BJ (cell line): ENCODE measurements around the gene PRKCD. TPM values are rescaled to one million over a fixed set of nuclear protein-coding genes. Genes with fewer than 3 reads are reported as not detected.

Experiments
- CTCF ChIA-PET: fragments of 350-600 bp; formaldehyde crosslinking; extraction: SDS; loops from one replicate; lab custom pipeline; 2021; ENCODE audit warnings: antibody characterized with exemption, inconsistent platforms; lab: Yijun Ruan, JAX
- POLR2A ChIA-PET: fragments of 300-600 bp; sonication (Branson Sonifier 250); formaldehyde crosslinking; extraction: SDS; loops from one replicate; lab custom pipeline; 2021; ENCODE audit warnings: antibody characterized with exemption; lab: Charles Lee
- DNase-seq: peaks from one replicate; pipeline ENCODE4 v3.0.0-alpha.2; 2011; ENCODE audit warnings: low read depth
- H3K27me3 ChIP-seq: 2 replicates; pipeline ENCODE4 v1.6.0; 2011; ENCODE audit warnings: low read length; ENCODE audit not compliant: control insufficient read depth, insufficient read depth
- H3K36me3 ChIP-seq: 2 replicates; pipeline ENCODE4 v1.5.1; 2011; ENCODE audit warnings: low read length; ENCODE audit not compliant: control insufficient read depth, insufficient read depth
- H3K4me3 ChIP-seq: 2 replicates; pipeline ENCODE4 v1.5.1; 2011; ENCODE audit warnings: low read depth, mild to moderate bottlenecking, control low read depth, low read length
- CTCF ChIP-seq: IDR thresholded peaks from 2 replicates; pipeline ENCODE4 v1.5.1; 2011; ENCODE audit warnings: low read depth, mild to moderate bottlenecking, control low read depth, inconsistent platforms, low read length, moderate library complexity; ENCODE audit not compliant: insufficient read depth
- polyA plus RNA-seq: library from polyadenylated mRNA; depleted of rRNA; stranded (reverse); fragments of >200 nt; gene quantifications from 2 replicates; pipeline ENCODE4 v1.2.3, GENCODE V29; 2011

Gene PRKCD
- polyA plus RNA-seq, 1 experiment: 33.5 TPM

DNA sequence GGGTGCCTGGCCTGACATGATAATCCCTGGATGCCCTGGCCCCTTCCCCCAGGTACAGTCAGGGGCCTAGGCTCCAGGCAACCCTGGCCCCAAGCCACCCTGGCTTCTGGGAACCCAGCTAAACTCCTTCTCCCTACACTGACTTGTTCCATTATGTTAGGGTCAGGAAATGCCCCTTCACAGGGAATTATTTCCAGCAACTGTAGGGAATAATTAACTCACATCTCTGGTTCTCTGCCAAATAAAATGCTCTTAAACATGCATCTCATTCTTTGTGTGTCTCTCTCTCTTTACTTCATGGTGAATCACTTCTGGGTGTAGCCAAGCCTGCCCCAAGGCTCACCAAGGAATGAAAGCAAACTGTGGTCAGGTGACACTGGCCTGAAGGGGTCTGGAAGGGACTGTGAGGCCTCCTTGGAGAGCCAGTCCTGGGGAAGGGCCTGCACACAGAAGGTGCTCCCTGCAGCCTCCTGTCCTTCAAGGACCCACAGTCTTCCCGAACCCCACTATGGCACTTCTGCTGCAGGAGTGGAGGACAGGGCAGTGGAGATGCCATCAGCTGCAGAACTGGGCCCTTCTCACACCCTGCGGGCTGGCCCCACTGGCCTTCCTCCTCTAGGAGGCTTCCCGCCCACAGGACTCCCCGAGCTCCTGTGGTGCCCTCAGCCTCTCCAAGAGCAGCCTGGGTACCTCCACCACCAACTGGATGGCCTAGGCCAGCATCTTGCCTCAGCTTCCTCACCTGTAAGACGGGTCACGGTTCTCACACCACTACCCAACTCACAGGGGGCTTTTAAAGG is 77.2 kb downstream of the PRKCD start:
- Histone ChIP-seq H3K36me3 (peaks cover 63% of the 10 kb centered on the region), H3K27me3 (no peaks in the 10 kb centered on the region), H3K4me3 (no peak overlapping the region)
- TF ChIP-seq CTCF: no peak
- DNase-seq: peak; percentile 94
- POLR2A ChIA-PET: no interaction called here
- CTCF ChIA-PET: interaction anchor here (1.5 kb wide), 1 partner anchor 42 kb away, joined by 4 read pairs; no protein-coding TSS in a partner anchor

GRCh38 chr3:53238886-53239285 is 77.9 kb downstream of the PRKCD start:
- no peak for TF ChIP-seq CTCF
- no peaks in the 10 kb centered on the region for H3K27me3 ChIP-seq
- ChIA-PET POLR2A (no interaction called here), CTCF (interaction anchor here (1.5 kb wide), 1 partner anchor 43 kb away, joined by 4 read pairs; no protein-coding TSS in a partner anchor)
- DNase-seq: no peak
- H3K36me3 ChIP-seq: peaks cover 58% of the 10 kb centered on the region
- H3K4me3 ChIP-seq: no peak overlapping the region

- CTCF ChIA-PET: interaction anchor here (1.5 kb wide), 1 partner anchor 44 kb away, joined by 4 read pairs; no protein-coding TSS in a partner anchor
- DNase-seq: no peak
- POLR2A ChIA-PET: no interaction called here
- no peaks in the 10 kb centered on the region for H3K27me3 ChIP-seq
- no peak for TF ChIP-seq CTCF
- no peak overlapping the region for H3K4me3 ChIP-seq
- peaks cover 49% of the 10 kb centered on the region for H3K36me3 ChIP-seq
Observed at GRCh38 chr3:53239800-53240199, 78.8 kb downstream of the PRKCD start.

DNA sequence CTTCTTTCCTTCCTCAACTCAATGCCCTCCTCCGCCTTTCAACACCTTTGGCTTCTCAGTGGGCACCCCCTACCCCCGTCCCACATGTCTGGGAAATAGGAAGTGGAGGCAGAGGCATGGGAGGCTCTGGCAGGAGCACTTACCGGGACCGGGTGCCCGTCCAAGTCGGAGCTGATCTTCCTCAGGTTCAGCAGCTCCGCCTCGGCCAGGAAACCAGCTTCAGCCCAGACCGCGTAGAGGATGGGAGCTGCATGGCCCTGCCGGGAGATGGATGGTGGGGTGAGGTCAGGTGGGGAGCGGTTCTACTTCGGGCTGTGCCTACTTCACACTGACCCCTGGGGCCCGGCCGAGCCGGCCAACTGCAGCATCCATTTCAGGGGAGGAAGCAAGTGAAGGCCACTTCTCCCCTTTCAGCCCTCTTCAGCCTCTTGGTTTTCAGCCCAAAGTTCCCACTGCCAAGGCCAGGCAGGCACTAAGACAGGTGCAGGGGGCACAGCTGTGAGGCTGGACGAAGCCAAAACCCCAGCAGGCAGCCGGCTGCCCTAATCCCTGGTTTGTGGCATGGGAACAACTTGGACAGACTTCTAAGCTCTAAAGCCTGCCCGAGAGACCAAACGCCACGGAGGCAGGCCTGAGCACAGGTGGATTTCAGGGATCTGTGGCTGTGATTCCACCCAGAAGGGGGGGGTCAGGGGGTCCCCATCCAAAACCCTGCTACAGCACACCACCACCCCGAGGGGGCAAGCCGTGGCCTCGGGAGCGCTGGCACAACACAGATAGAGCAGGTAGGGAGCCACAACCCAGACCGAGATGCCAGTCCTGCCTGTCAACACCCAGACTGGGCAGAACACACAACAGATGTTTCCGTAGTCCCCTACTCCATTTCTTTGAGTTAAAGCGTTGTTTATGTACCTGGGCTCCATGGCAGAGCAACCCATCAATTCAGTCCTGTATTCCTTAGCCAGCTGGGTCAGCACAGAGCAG is 80.3 kb downstream of the PRKCD start:
- POLR2A ChIA-PET: no interaction called here
- Histone ChIP-seq H3K36me3 (peaks cover 39% of the 10 kb centered on the region), H3K27me3 (no peaks in the 10 kb centered on the region), H3K4me3 (no peak overlapping the region)
- DNase-seq: no peak
- TF ChIP-seq CTCF: no peak
- CTCF ChIA-PET: interaction anchor here (1.0 to 1.1 kb wide), 2 partner anchors 10 to 45 kb away, joined by 3 read pairs; no protein-coding TSS in a partner anchor
